Activated gamma-delta T cell (primary cell): ENCODE data around the gene ARL15.
A peak's percentile ranks its signal among the peaks of the same experiment; 100 is the strongest.
"Not testable (repeated sequence)": the region's sequence is repeated elsewhere in the genome, so short reads cannot be mapped to it uniquely, and the experiment has no call there.

Experiments used
- DNase-seq: peaks from one replicate; lab custom pipeline; 2025; lab: John Stamatoyannopoulos, UW
- total RNA-seq, 2 donors: gene quantifications; one replicate each; lab custom pipeline; 2026; lab: John Stamatoyannopoulos, UW

The ARL15 gene
- total RNA-seq = 9.0 to 9.9 reads per million in 2 donors

- peak; percentile 91 for DNase-seq
Observed at GRCh38 chr5:54310433-54311175, at the start of gene ARL15. ARL15 (minus strand) TSS chr5:54310573.

GRCh38 chr5:54360089-54360488 lies 49.7 kb upstream of the ARL15 start:
- DNase-seq = no peak

- no peak for DNase-seq
Observed at GRCh38 chr5:54357408-54358058, 47.2 kb upstream of the ARL15 start.

- DNase-seq = not testable (repeated sequence)
Observed at GRCh38 chr5:54353933-54354564, 43.7 kb upstream of the ARL15 start.

- not testable (repeated sequence) for DNase-seq
Observed at GRCh38 chr5:54352580-54352979, 42.2 kb upstream of the ARL15 start.

GRCh38 chr5:54347221-54347865 lies 37.0 kb upstream of the ARL15 start:
- DNase-seq = no peak

GRCh38 chr5:54344653-54345052 lies 34.3 kb upstream of the ARL15 start:
- no peak for DNase-seq

GRCh38 chr5:54341971-54342370 lies 31.6 kb upstream of the ARL15 start:
- DNase-seq = no peak

GRCh38 chr5:54337523-54337922 lies 27.1 kb upstream of the ARL15 start:
- no peak for DNase-seq

- no peak for DNase-seq
Observed at GRCh38 chr5:54332720-54333119, 22.3 kb upstream of the ARL15 start.

- no peak for DNase-seq
Observed at GRCh38 chr5:54329731-54330709, 19.6 kb upstream of the ARL15 start.

GRCh38 chr5:54326662-54327270 lies 16.4 kb upstream of the ARL15 start:
- DNase-seq = no peak

GRCh38 chr5:54325610-54326311 lies 15.4 kb upstream of the ARL15 start:
- no peak for DNase-seq

- DNase-seq = no peak
Observed at GRCh38 chr5:54325272-54325609, 14.9 kb upstream of the ARL15 start.

- DNase-seq = no peak
Observed at GRCh38 chr5:54324651-54325271, 14.4 kb upstream of the ARL15 start.

GRCh38 chr5:54323495-54323894 lies 13.1 kb upstream of the ARL15 start:
- no peak for DNase-seq

GRCh38 chr5:54320256-54320655 lies 9.9 kb upstream of the ARL15 start:
- no peak for DNase-seq

- DNase-seq = no peak
Observed at GRCh38 chr5:54317511-54318260, 7.3 kb upstream of the ARL15 start.
